GM23248 (cell line): Measurements from ENCODE around the gene GPR52. TPM values are rescaled to one million over a fixed set of nuclear protein-coding genes. Genes with fewer than 3 reads are reported as not detected.

Experiments
- DNase-seq: peaks from one replicate; pipeline ENCODE4 v3.0.0-alpha.2; 2015
- H2AFZ ChIP-seq: fragments of 200-600 bp; sonication (generic); 2 replicates; pipeline ENCODE4 v1.6.1; 2016; ENCODE audit warnings: antibody characterized with exemption
- H3F3A ChIP-seq: fragments of 200-600 bp; sonication (generic); 2 replicates; pipeline ENCODE4 v1.6.1; 2016; ENCODE audit warnings: mild to moderate bottlenecking, antibody characterized with exemption, mixed run types; ENCODE audit not compliant: insufficient read depth
- H3K27ac ChIP-seq: fragments of 200-600 bp; sonication (generic); 2 replicates; pipeline ENCODE4 v1.5.1; 2016; ENCODE audit warnings: mild to moderate bottlenecking
- H3K27me3 ChIP-seq: fragments of 200-600 bp; sonication (generic); replicated peaks from 2 replicates; pipeline ENCODE4 v1.6.1; 2016; ENCODE audit warnings: mild to moderate bottlenecking; ENCODE audit not compliant: insufficient read depth
- H3K36me3 ChIP-seq: fragments of 200-600 bp; sonication (generic); 2 replicates; pipeline ENCODE4 v1.6.1; 2016; ENCODE audit warnings: low read depth, mild to moderate bottlenecking
- H3K4me1 ChIP-seq: fragments of 200-600 bp; sonication (generic); 2 replicates; pipeline ENCODE4 v1.6.1; 2016; ENCODE audit warnings: mild to moderate bottlenecking; ENCODE audit not compliant: insufficient read depth
- H3K4me2 ChIP-seq: fragments of 200-600 bp; sonication (generic); one replicate; pipeline ENCODE4 v1.6.1; 2016; ENCODE audit warnings: mild to moderate bottlenecking; ENCODE audit not compliant: unreplicated experiment
- H3K4me3 ChIP-seq: fragments of 200-600 bp; sonication (generic); 2 replicates; pipeline ENCODE4 v1.5.1; 2016; ENCODE audit warnings: mild to moderate bottlenecking
- H3K79me2 ChIP-seq: fragments of 200-600 bp; sonication (generic); 2 replicates; pipeline ENCODE4 v1.6.1; 2016; ENCODE audit warnings: mild to moderate bottlenecking; ENCODE audit not compliant: insufficient read depth
- H3K9ac ChIP-seq: fragments of 200-600 bp; sonication (generic); 2 replicates; pipeline ENCODE4 v1.6.1; 2016; ENCODE audit warnings: mild to moderate bottlenecking
- H3K9me2 ChIP-seq: fragments of 200-600 bp; sonication (generic); 2 replicates; pipeline ENCODE4 v1.6.1; 2016; ENCODE audit warnings: mixed run types, mild to moderate bottlenecking, moderate library complexity; ENCODE audit not compliant: insufficient read depth
- H3K9me3 ChIP-seq: fragments of 200-600 bp; sonication (generic); one replicate; pipeline ENCODE4 v1.6.1; 2017; ENCODE audit warnings: low read depth
- H4K20me1 ChIP-seq: fragments of 200-600 bp; sonication (generic); 2 replicates; pipeline ENCODE4 v1.6.0; 2016; ENCODE audit not compliant: insufficient read depth
- EZH2 ChIP-seq: fragments of 200-600 bp; sonication (generic); IDR thresholded peaks from 2 replicates; pipeline ENCODE4 v1.6.1; 2018; ENCODE audit warnings: antibody characterized with exemption, mild to moderate bottlenecking; ENCODE audit not compliant: insufficient read depth, poor library complexity, severe bottlenecking
- EZH2phosphoT487 ChIP-seq: fragments of 200-600 bp; sonication (generic); IDR thresholded peaks from 2 replicates; pipeline ENCODE4 v1.6.1; 2018; ENCODE audit warnings: antibody characterized with exemption, moderate library complexity, mild to moderate bottlenecking, low read depth; ENCODE audit not compliant: insufficient read depth
- WGBS, 2 experiments: methylation state at CpG; one replicate each; pipeline ENCODE4 v1.1.6; 2015 to 2017; ENCODE audit warnings: low lambda C conversion rate in 2 of 2, low coverage in 1 of 2; ENCODE audit errors: missing lambda C conversion rate in 2 of 2; 5-methylcytosine and 5-hydroxymethylcytosine counted together
- in situ Hi-C: fragments of 300-500 bp; cut with MboI; formaldehyde crosslinking; loops from 2 replicates; pipeline ENCODE4 v1.15.0; 2020
- polyA plus RNA-seq: library from polyadenylated mRNA; unstranded; fragments of >200 nt; fragmentation: Nextera tagmentation; extraction: Ambion mirVana; gene quantifications from 2 replicates; pipeline ENCODE4 v1.2.1, GENCODE V29; 2016
- total RNA-seq: library from RNA; depleted of rRNA; stranded (reverse); fragments of >200 nt; shearing (Covaris generic); gene quantifications from 2 replicates; pipeline ENCODE4 v1.2.3, GENCODE V29; 2014

The GPR52 gene
- total and polyA plus RNA-seq, 2 experiments from 2014 or later = not detected

DNA sequence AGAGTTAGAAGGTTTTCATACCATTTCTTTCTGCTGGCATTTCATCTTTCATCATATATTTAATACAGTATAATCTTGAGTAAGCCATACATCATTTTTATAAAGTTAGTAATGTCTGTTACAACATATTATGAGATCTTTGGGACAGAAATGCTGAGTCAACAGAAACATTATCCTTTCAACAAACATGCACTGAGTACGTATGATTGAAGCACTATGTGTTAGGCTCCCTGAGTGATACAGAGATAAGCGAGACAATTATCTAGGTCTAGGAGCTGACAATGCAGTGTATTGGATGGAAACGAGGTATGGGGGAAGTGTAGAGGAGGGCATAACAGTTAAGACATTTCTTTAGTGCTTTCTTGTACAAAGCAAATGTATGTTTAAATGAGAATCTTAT, 19.7 kb upstream of the GPR52 start:
- no peak overlapping the region for H3K9ac ChIP-seq
- H3K4me1 ChIP-seq = no peaks in the 10 kb centered on the region
- H3F3A ChIP-seq = no peaks in the 10 kb centered on the region
- H3K4me2 ChIP-seq = no peak overlapping the region
- no peaks in the 10 kb centered on the region for H4K20me1 ChIP-seq
- H3K27me3 ChIP-seq = no peaks in the 10 kb centered on the region
- in situ Hi-C loops = no loop called here
- H3K79me2 ChIP-seq = no peaks in the 10 kb centered on the region
- H3K9me2 ChIP-seq = no peaks in the 10 kb centered on the region
- no peak overlapping the region for H3K4me3 ChIP-seq
- TF ChIP-seq EZH2phosphoT487 (no peak), EZH2 (no peak)
- no peak overlapping the region for H2AFZ ChIP-seq
- H3K36me3 ChIP-seq = no peaks in the 10 kb centered on the region
- WGBS, 2 experiments = 78 to 81% methylated on average over 3 of the region's 3 CpGs
- no peak for DNase-seq
- H3K27ac ChIP-seq = no peak overlapping the region
- H3K9me3 ChIP-seq = no peaks in the 10 kb centered on the region

DNA sequence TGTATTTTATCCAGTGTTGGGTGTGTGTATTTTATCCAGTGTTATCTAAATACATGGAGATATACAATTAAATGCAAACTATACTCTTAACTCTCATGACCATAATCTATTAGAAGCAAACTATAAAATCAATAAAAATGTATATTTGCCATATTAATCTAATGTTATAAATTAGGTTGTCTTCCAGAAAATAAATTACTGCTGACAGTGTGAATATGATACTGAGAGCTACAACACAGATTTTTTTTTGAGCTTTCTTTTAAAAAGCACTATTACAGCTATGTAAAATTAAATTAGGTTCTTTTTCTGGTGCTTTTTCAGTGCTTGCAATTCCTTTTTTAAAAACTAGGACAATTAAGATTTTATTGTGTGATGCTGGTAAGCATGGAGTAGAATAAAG, 19.0 kb upstream of the GPR52 start:
- Histone ChIP-seq H2AFZ (no peak overlapping the region), H3K4me2 (no peak overlapping the region), H3K9me2 (no peaks in the 10 kb centered on the region), H3F3A (no peaks in the 10 kb centered on the region), H3K27ac (no peak overlapping the region), H3K27me3 (no peaks in the 10 kb centered on the region), H3K36me3 (no peaks in the 10 kb centered on the region), H3K4me1 (peaks cover 7% of the 10 kb centered on the region; the same call in 1 of the 2 replicates), H3K4me3 (no peak overlapping the region), H3K9me3 (no peaks in the 10 kb centered on the region), H3K9ac (no peak overlapping the region), H3K79me2 (no peaks in the 10 kb centered on the region), H4K20me1 (no peaks in the 10 kb centered on the region)
- no peak for DNase-seq
- in situ Hi-C loops = no loop called here
- TF ChIP-seq EZH2 = no peak
- no peak for TF ChIP-seq EZH2phosphoT487

DNA sequence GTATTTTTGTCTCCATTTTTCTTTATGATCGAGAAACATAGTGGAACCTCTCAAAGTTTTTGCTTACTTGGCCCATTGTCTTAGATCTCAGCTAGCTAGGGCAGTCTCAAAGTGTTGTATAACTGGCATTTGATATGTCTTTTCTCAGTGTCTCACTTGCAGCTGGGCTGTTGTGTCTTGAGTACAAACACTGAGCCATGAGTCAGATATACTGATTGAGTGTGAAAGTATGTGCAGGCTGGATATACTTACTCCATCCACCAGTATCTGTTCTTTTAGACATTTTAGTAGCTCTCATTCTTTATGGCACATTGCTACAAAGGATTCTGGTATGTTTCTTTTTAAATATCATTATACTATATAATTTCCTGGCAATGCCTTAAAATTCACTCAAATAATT, 14.3 kb upstream of the GPR52 start:
- Histone ChIP-seq H3K79me2 (no peaks in the 10 kb centered on the region), H3K27ac (no peak overlapping the region), H3K27me3 (no peaks in the 10 kb centered on the region), H3K9ac (no peak overlapping the region), H3K4me2 (no peak overlapping the region), H3K4me1 (peaks cover 7% of the 10 kb centered on the region; the same call in 1 of the 2 replicates), H2AFZ (no peak overlapping the region), H3F3A (no peaks in the 10 kb centered on the region), H3K9me2 (no peaks in the 10 kb centered on the region), H3K4me3 (no peak overlapping the region), H4K20me1 (no peaks in the 10 kb centered on the region), H3K36me3 (no peaks in the 10 kb centered on the region), H3K9me3 (no peaks in the 10 kb centered on the region)
- 92 to 100% methylated on average over 1 of the region's 1 CpG for WGBS, 2 experiments
- in situ Hi-C loops = no loop called here
- TF ChIP-seq EZH2 (no peak), EZH2phosphoT487 (no peak)
- peak; percentile 70 for DNase-seq

DNA sequence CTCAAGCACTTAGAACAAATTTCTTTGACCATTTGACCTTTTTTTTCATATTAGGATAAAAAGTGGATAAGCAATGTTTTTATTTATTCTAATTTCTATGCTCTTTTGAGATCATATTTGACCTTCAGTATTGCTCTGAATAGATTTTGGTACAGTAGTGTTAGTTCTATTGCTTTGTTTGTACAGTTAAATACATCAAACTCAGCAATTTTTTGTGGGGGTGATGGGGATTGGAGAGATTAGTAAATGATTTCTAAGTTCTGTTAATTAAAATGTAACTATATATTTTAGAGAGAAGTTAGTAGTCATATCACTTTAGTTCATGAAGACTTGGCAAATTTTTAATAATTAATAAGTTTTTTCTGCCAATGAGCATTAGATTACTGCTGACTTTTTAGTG, 2.4 kb upstream of the GPR52 start:
- TF ChIP-seq EZH2 = no peak
- TF ChIP-seq EZH2phosphoT487 = no peak
- Histone ChIP-seq H3K9me3 (no peaks in the 10 kb centered on the region), H3K9ac (no peak overlapping the region), H3K36me3 (no peaks in the 10 kb centered on the region), H3K4me2 (no peak overlapping the region), H3K27me3 (no peaks in the 10 kb centered on the region), H3K4me3 (no peak overlapping the region), H3K79me2 (no peaks in the 10 kb centered on the region), H3K27ac (no peak overlapping the region), H2AFZ (no peak overlapping the region), H3K9me2 (no peaks in the 10 kb centered on the region), H4K20me1 (no peaks in the 10 kb centered on the region), H3K4me1 (no peaks in the 10 kb centered on the region), H3F3A (no peaks in the 10 kb centered on the region)
- in situ Hi-C loops = no loop called here
- DNase-seq = no peak

DNA sequence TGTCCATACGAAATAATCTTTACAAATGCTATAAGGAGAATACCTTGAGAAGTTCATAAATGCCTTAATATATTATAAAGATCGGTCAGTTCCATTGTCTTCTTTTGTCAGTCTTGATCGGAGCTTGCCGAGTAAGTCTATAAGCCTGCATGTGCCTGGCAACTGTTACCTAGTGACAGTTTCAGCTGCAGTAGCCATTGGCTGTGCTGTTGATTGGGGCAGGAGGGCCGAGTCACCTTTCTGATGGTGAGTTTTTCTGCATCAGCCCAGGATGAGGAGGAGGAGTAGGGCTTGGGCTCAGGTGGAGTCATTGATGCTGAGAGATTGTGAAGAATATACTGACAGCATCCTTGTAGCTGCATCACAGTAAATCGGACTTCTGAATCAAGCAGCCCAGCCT, 1.9 kb upstream of the GPR52 start:
- Histone ChIP-seq H3K79me2 (no peaks in the 10 kb centered on the region), H3K4me3 (no peak overlapping the region), H3K9me3 (no peaks in the 10 kb centered on the region), H3K36me3 (no peaks in the 10 kb centered on the region), H3K27ac (no peak overlapping the region), H3K4me2 (no peak overlapping the region), H2AFZ (no peak overlapping the region), H4K20me1 (no peaks in the 10 kb centered on the region), H3K4me1 (no peaks in the 10 kb centered on the region), H3K27me3 (no peaks in the 10 kb centered on the region), H3F3A (no peaks in the 10 kb centered on the region), H3K9ac (no peak overlapping the region), H3K9me2 (no peaks in the 10 kb centered on the region)
- DNase-seq = no peak
- no peak for TF ChIP-seq EZH2
- no peak for TF ChIP-seq EZH2phosphoT487
- in situ Hi-C loops = no loop called here
- WGBS, 2 experiments = 86 to 87% methylated on average over 6 of the region's 6 CpGs
